H9 (cell line): Measurements from ENCODE around the gene ANKHD1. TPM values are rescaled to one million over a fixed set of nuclear protein-coding genes. Genes with fewer than 3 reads are reported as not detected.

Source experiments
- DNase-seq: peaks from one replicate; pipeline ENCODE4 v3.0.0-alpha.2; 2017
- H2AFZ ChIP-seq: one replicate; pipeline ENCODE4 v1.6.1; 2013; ENCODE audit warnings: mild to moderate bottlenecking, low read length, control low read depth, moderate library complexity
- H2AK5ac ChIP-seq: 2 replicates; pipeline ENCODE4 v1.6.1; 2013; ENCODE audit warnings: low read length, control low read depth, mixed read lengths; ENCODE audit not compliant: insufficient read length
- H2BK120ac ChIP-seq: one replicate; pipeline ENCODE4 v1.6.1; 2013; ENCODE audit warnings: low read depth, mild to moderate bottlenecking, low read length, control low read depth, inconsistent platforms; ENCODE audit not compliant: poor library complexity, severe bottlenecking
- H2BK12ac ChIP-seq: 2 replicates; pipeline ENCODE4 v1.6.1; 2013; ENCODE audit warnings: low read length, control low read depth, mixed read lengths, low read depth; ENCODE audit not compliant: insufficient read length
- H2BK15ac ChIP-seq: 2 replicates; pipeline ENCODE4 v1.6.1; 2013; ENCODE audit warnings: low read depth, low read length, control low read depth
- H2BK20ac ChIP-seq: one replicate; pipeline ENCODE4 v1.6.1; 2013; ENCODE audit warnings: low read depth, mild to moderate bottlenecking, low read length, control low read depth, inconsistent platforms; ENCODE audit not compliant: poor library complexity, severe bottlenecking
- H2BK5ac ChIP-seq: 2 replicates; pipeline ENCODE4 v1.6.1; 2013; ENCODE audit warnings: low read length, control low read depth, mixed read lengths; ENCODE audit not compliant: insufficient read length
- H3K14ac ChIP-seq: 2 replicates; pipeline ENCODE4 v1.6.1; 2013; ENCODE audit warnings: low read length, control low read depth; ENCODE audit not compliant: insufficient read depth
- H3K18ac ChIP-seq: 2 replicates; pipeline ENCODE4 v1.6.1; 2013; ENCODE audit warnings: low read depth, mild to moderate bottlenecking, mixed read lengths, low read length, control low read depth; ENCODE audit not compliant: insufficient read length
- H3K23ac ChIP-seq: 2 replicates; pipeline ENCODE4 v1.6.1; 2013; ENCODE audit warnings: low read length, control low read depth, mixed read lengths, low read depth; ENCODE audit not compliant: insufficient read length
- H3K23me2 ChIP-seq: 2 replicates; pipeline ENCODE4 v1.6.1; 2013; ENCODE audit warnings: low read depth, mild to moderate bottlenecking, mixed read lengths, low read length, control low read depth; ENCODE audit not compliant: insufficient read length, poor library complexity, severe bottlenecking
- H3K27ac ChIP-seq: 2 replicates; pipeline ENCODE4 v1.5.1; 2013; ENCODE audit warnings: low read length, control low read depth, mixed read lengths, low read depth; ENCODE audit not compliant: insufficient read length
- H3K27me3 ChIP-seq: 2 replicates; pipeline ENCODE4 v1.6.1; 2013; ENCODE audit warnings: low read length, control low read depth, inconsistent platforms; ENCODE audit not compliant: insufficient read depth
- H3K4ac ChIP-seq: 2 replicates; pipeline ENCODE4 v1.6.1; 2013; ENCODE audit warnings: low read depth, mild to moderate bottlenecking, control low read depth, inconsistent platforms, low read length, moderate library complexity
- H3K4me1 ChIP-seq: 2 replicates; pipeline ENCODE4 v1.6.1; 2013; ENCODE audit warnings: low read length, control low read depth, inconsistent platforms; ENCODE audit not compliant: insufficient read depth
- H3K4me2 ChIP-seq: 2 replicates; pipeline ENCODE4 v1.6.1; 2013; ENCODE audit warnings: low read length, control low read depth, mixed read lengths; ENCODE audit not compliant: insufficient read length, insufficient read depth
- H3K56ac ChIP-seq: 2 replicates; pipeline ENCODE4 v1.6.1; 2013; ENCODE audit warnings: low read depth, mild to moderate bottlenecking, mixed read lengths, low read length, control low read depth; ENCODE audit not compliant: insufficient read length
- H3K79me1 ChIP-seq: 2 replicates; pipeline ENCODE4 v1.6.1; 2013; ENCODE audit warnings: low read depth, mild to moderate bottlenecking, moderate library complexity, low read length, control low read depth, inconsistent platforms; ENCODE audit not compliant: insufficient read depth, poor library complexity, severe bottlenecking
- H3K79me2 ChIP-seq: 2 replicates; pipeline ENCODE4 v1.6.1; 2013; ENCODE audit warnings: low read length, control low read depth, inconsistent platforms; ENCODE audit not compliant: insufficient read depth
- H3K9ac ChIP-seq: 2 replicates; pipeline ENCODE4 v1.6.1; 2013; ENCODE audit warnings: low read length, control low read depth, mixed read lengths; ENCODE audit not compliant: insufficient read length; ENCODE audit errors: extremely low read depth
- H3K9me3 ChIP-seq: one replicate; pipeline ENCODE4 v1.6.1; 2013; ENCODE audit warnings: low read depth, low read length, inconsistent platforms; ENCODE audit not compliant: control insufficient read depth
- H3T11ph ChIP-seq: one replicate; pipeline ENCODE4 v1.6.1; 2013; ENCODE audit warnings: mild to moderate bottlenecking, low read length, control low read depth, inconsistent platforms
- H4K20me1 ChIP-seq: one replicate; pipeline ENCODE4 v1.6.1; 2013; ENCODE audit not compliant: control insufficient read depth, insufficient read length, insufficient read depth
- H4K5ac ChIP-seq: 2 replicates; pipeline ENCODE4 v1.6.1; 2013; ENCODE audit warnings: low read depth, mild to moderate bottlenecking, mixed read lengths, low read length, control low read depth; ENCODE audit not compliant: insufficient read length
- H4K8ac ChIP-seq: replicated peaks from 2 replicates; pipeline ENCODE4 v1.6.1; 2013; ENCODE audit warnings: low read length, control low read depth, mixed read lengths, low read depth; ENCODE audit not compliant: insufficient read length
- H4K91ac ChIP-seq: 2 replicates; pipeline ENCODE4 v1.6.1; 2013; ENCODE audit warnings: low read depth, mild to moderate bottlenecking, moderate library complexity, mixed read lengths, low read length, control low read depth; ENCODE audit not compliant: insufficient read length
- H3K27ac Mint-ChIP-seq, 3 experiments: 2 replicates in 2 of 3; 3 replicates in 1 of 3; pipeline ENCODE4 v1.8.0; 2020 to 2021; ENCODE audit warnings: mixed read lengths in 3 of 3, mild to moderate bottlenecking in 1 of 3, moderate library complexity in 1 of 3
- H3K27me3 Mint-ChIP-seq: 2 replicates; pipeline ENCODE4 v1.8.0; 2021; ENCODE audit warnings: low read depth, mild to moderate bottlenecking, moderate library complexity, mixed read lengths
- H3K36me3 Mint-ChIP-seq, 3 experiments: 2 replicates in 2 of 3; 3 replicates in 1 of 3; pipeline ENCODE4 v1.8.0; 2020 to 2021; ENCODE audit warnings: low read depth in 3 of 3, mixed read lengths in 3 of 3; ENCODE audit not compliant: insufficient read depth in 1 of 3
- H3K4me1 Mint-ChIP-seq, 2 experiments: 2 replicates each; pipeline ENCODE4 v1.8.0; 2020; ENCODE audit warnings: mixed read lengths in 2 of 2
- H3K4me3 Mint-ChIP-seq, 2 experiments: 2 replicates in 1 of 2; 3 replicates in 1 of 2; pipeline ENCODE4 v1.8.0; 2020 to 2021; ENCODE audit warnings: mild to moderate bottlenecking in 2 of 2, mixed read lengths in 2 of 2, moderate library complexity in 1 of 2
- H3K9me3 Mint-ChIP-seq, 2 experiments: 2 replicates in 1 of 2; 3 replicates in 1 of 2; pipeline ENCODE4 v1.8.0; 2020; ENCODE audit warnings: mild to moderate bottlenecking in 2 of 2, mixed read lengths in 2 of 2, moderate library complexity in 1 of 2
- CTCF ChIP-seq: fragments of 200-600 bp; sonication (generic); conservative IDR thresholded peaks from 3 replicates; pipeline ENCODE4 v1.8.0; 2021; ENCODE audit warnings: antibody characterized with exemption, mild to moderate bottlenecking
- WGBS: extraction: QIAGEN DNeasy Blood & Tissue Kit; methylation state at CpG from one replicate; pipeline ENCODE4 v1.1.7; 2013; ENCODE audit warnings: missing lambda C conversion rate, low lambda C conversion rate, mixed read lengths; ENCODE audit not compliant: insufficient read length; ENCODE audit errors: extremely low coverage; 5-methylcytosine and 5-hydroxymethylcytosine counted together
- total RNA-seq: library from RNA; stranded (reverse); gene quantifications from 2 replicates; pipeline ENCODE4 v1.2.1, GENCODE V29; 2021

ANKHD1 gene
- total RNA-seq, 1 experiment from 2014 or later: 105 TPM

GRCh38 chr5:140569197-140569596, 167.6 kb downstream of the ANKHD1 start:
- no peak overlapping the region for H4K5ac ChIP-seq
- no peaks in the 10 kb centered on the region for H3K79me2 ChIP-seq
- no peak overlapping the region for H2BK15ac ChIP-seq
- no peak overlapping the region for H4K91ac ChIP-seq
- DNase-seq: no peak
- H4K8ac ChIP-seq: no peak overlapping the region
- no CpG with 5 or more reads among the region's 4 CpGs for WGBS
- no peaks in the 10 kb centered on the region for H3K27me3 Mint-ChIP-seq
- no peak overlapping the region for H3K18ac ChIP-seq
- no peak overlapping the region for H3K4me3 Mint-ChIP-seq
- H3K9ac ChIP-seq: no peak overlapping the region
- H3K56ac ChIP-seq: no peak overlapping the region
- no peaks in the 10 kb centered on the region; a peak in 2 of 5 replicates for H3K9me3 Mint-ChIP-seq
- no peaks in the 10 kb centered on the region for H3K27me3 ChIP-seq
- peaks cover 6% of the 10 kb centered on the region for H3K23me2 ChIP-seq
- no peak overlapping the region for H3K4ac ChIP-seq
- H4K20me1 ChIP-seq: no peaks in the 10 kb centered on the region
- H3K4me1 ChIP-seq: 0 out of 2 replicates have a peak, but pooled peaks cover 2% of the 10 kb centered on the region
- no peak overlapping the region for H2BK20ac ChIP-seq
- TF ChIP-seq CTCF: no peak
- no peak overlapping the region for H3K23ac ChIP-seq
- H3K79me1 ChIP-seq: no peaks in the 10 kb centered on the region
- H2BK12ac ChIP-seq: no peak overlapping the region
- no peak overlapping the region for H3K27ac Mint-ChIP-seq
- no peak overlapping the region for H3K27ac ChIP-seq
- H2BK120ac ChIP-seq: no peak overlapping the region
- H2AFZ ChIP-seq: no peak overlapping the region
- H3T11ph ChIP-seq: no peak overlapping the region
- no peak overlapping the region for H3K4me2 ChIP-seq
- H3K9me3 ChIP-seq: no peaks in the 10 kb centered on the region
- H3K4me1 Mint-ChIP-seq: peaks cover 6 to 10% of the 10 kb centered on the region in 2 experiments; a peak in 3 of 4 replicates
- H3K14ac ChIP-seq: no peak overlapping the region
- no peak overlapping the region for H2AK5ac ChIP-seq
- H2BK5ac ChIP-seq: no peak overlapping the region
- H3K36me3 Mint-ChIP-seq: peaks cover 9 to 33% (median 22%) of the 10 kb centered on the region in 3 experiments
